HG03045 (cell line): ENCODE results near the gene MACROD2.
"Not testable (repeated sequence)": the region's sequence is repeated elsewhere in the genome, so short reads cannot be mapped to it uniquely, and the experiment has no call there.

ENCODE experiments used
- ATAC-seq: cut with Tn5 transposase; IDR thresholded peaks from one replicate; pipeline ENCODE4 v1.9.1; 2021; ENCODE audit warnings: mild to moderate bottlenecking, moderate library complexity; ENCODE audit not compliant: unreplicated experiment

The MACROD2 gene

GRCh38 chr20:15795305-15796019 is 1800.1 kb downstream of the MACROD2 start:
- no peak for ATAC-seq

DNA sequence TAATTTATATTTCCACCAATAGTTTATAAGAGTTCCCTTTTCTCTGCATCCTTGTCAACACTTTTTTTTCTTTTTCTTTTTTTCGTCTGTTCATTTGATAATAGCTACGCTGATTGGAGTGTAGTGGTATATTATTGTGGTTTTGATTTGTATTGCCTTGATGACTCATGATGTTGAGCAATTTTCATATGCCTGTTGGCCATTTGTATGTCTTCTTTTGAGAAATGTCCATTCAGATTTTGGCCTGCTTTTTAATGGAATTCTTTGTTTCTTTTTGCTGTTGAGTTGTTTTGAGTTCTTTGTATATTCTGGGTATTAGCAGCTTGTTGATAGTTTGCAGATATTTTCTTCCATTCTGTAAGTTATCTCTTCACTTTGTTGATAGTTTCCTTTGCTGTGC is 1804.6 kb downstream of the MACROD2 start:
- no peak for ATAC-seq

DNA sequence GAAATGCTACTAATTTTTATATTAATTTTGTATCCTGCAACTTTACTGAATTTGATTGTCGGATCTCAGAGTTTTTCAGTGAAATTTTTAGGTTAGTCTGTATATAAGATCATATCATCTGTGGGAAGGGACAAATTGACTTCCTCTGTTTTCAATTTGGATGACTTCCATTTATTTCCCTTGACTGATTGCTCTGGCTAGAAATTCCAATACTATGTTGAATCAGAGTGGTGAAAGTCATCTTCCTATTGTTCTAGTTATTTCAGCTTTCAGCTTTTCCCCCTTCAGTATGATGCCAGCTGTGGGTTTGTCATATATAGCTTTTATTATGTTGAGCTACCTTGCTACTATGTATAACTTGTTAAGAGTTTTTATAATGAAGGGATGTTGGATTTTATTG is 1806.7 kb downstream of the MACROD2 start:
- ATAC-seq = no peak

DNA sequence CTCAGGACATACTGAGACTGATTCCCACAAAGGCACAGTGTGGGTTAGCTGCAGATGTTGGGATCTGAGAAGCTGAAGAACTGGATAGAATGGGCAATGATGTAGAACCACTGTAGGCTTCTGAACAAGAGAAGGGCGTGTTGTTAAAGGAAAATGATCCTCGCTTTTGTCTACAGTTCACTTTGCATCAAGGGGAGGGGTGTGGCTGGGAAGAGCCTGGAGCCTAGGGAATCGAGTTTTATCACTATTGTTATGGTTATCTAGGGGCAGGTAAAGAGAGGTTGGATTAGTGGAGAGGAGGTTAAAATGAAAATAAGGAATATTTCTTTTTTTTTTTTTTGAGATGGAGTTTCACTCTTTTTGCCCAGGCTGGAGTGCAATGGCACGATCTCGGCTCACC is 1809.8 kb downstream of the MACROD2 start:
- no peak for ATAC-seq

- no peak for ATAC-seq
These were observed 1810.8 kb downstream of the MACROD2 start for GRCh38 chr20:15806105-15806504.

- no peak for ATAC-seq
These were observed 1812.0 kb downstream of the MACROD2 start for GRCh38 chr20:15807271-15807670.

DNA sequence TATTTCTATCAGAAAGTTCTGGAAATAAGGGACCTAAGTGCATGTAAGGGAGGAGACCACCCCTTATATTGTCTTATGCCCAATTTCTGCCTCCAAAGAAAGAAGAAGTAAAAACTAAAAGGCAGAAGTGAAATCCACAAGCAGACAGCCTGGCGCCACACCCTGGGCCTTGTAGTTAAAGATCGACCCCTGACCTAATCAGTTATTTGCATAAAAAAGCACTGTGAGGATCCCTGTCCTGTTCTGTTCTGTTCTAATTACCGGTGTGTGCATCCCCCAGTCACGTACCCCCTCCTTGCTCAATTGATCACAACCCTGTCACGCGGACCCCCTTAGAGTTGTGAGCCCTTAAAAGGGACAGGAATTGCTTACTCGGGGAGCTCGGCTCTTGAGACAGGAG is 1812.5 kb downstream of the MACROD2 start:
- ATAC-seq = not testable (repeated sequence)

GRCh38 chr20:15811951-15812350 is 1816.6 kb downstream of the MACROD2 start:
- no peak for ATAC-seq

GRCh38 chr20:15812696-15813095 is 1817.4 kb downstream of the MACROD2 start:
- ATAC-seq = no peak

DNA sequence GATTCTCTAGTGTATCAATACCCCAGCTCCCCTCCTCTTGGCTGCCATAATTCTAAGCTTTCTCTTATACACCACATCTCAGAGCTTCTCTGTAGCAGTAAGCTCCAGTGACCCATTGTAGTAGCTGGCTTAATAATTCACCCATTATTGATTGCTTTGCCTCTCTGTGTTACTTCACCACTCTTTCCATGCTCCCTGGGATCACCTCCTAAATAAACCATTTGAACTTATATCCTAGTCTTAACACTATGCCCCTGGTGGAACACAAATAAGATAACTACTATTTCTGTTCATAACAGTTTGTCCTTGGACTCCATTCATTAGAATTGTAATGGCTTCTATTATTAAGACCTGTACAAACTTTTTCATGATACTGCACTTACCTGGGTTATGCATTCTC is 1819.0 kb downstream of the MACROD2 start:
- no peak for ATAC-seq

DNA sequence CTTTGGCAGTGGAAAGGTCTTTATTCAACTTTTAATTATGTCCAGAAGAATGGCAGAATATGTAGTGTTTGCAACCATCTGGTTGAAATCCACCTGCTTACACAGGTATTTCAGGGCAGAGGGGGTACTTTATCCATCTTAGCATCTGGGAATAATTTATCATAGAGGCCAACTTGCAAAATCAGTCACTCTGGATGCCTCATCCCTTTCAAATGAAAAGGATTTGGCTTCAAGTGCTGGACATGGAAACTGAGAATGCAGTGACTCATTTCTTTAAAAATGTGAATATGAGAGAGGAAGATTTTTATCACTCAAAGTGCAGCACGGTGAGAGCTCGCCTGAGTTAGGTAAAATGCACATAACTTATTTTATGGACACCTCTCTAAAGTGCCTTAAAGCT is 1819.6 kb downstream of the MACROD2 start:
- no peak for ATAC-seq

DNA sequence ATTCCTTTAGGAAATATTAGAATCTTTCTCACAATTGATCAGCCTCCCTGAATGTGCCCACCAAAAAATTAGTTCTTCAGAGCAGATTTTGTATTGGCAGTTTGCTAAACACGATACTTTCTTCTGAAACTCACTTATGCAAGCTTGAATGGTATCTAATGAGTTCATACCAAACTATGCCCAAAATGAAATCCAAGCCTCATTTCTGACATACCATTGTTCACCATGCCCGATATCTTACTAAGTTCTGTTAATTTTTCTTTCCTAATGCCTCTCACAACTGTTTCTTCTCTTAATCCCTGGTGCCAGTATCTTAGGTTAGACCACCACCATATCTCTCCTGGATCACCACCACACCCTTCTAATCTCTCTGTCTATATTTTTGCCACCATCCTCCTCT is 1822.0 kb downstream of the MACROD2 start:
- ATAC-seq = no peak

- no peak for ATAC-seq
These were observed 1823.3 kb downstream of the MACROD2 start for GRCh38 chr20:15818651-15819071.

GRCh38 chr20:15823718-15824117 is 1828.4 kb downstream of the MACROD2 start:
- ATAC-seq = no peak

DNA sequence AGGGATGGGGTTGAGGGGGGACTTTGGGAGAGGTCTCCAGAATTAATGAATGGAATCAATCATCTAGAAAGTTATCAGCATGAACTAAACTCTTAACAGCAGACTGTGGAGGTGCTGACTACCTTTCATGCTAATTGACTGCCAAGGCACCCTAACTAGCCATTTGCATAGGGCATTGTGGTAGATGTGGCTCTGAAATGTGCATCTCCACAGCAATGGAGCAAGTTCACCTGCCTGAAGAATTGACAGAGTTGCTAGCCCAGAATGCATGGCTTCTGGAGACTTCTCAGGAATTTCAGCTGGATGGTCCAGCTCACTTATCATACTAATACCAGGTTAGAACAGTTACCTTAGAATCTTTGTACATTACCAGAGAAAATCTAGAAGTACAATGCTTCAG is 1832.3 kb downstream of the MACROD2 start:
- no peak for ATAC-seq

DNA sequence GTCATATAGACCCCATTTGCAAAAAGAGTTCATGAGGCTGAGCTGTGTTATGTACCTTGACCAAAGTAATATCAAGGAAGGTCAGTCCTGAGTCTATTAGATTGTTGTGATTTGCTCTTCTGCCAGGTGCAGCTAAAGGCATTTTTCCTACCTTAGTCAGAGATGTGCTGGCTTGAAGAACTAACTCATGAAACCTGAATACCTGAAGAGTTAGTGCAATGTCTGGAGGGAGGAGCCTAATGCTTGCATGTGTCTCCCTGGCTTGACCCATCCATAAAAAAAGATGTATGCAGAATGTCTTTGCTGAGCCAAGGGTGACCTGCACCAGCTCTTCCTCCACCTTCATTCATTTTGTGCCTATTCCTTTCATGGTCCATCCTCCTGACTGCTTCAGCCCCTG is 1835.9 kb downstream of the MACROD2 start:
- ATAC-seq = no peak

DNA sequence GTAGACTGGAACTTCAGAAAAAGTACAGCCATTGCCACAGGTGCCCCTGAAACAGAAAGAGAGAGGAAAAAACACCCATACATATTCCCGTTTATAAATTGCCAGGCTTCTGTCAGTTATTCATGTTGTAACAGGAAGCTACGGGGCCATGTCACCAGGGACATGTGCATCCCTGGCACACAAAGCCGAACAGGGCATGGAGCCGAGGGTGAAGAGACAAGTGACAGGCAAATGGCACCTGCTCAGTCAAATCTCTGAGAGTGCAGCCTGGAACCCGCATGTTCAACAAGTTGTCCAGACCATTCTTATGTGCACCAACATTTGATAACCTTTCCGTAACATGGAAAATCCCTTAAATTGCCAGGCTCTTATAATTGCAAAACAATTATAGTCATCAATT is 1837.2 kb downstream of the MACROD2 start:
- no peak for ATAC-seq

- no peak for ATAC-seq
These were observed 1839.5 kb downstream of the MACROD2 start for GRCh38 chr20:15834857-15835256.

GRCh38 chr20:15835811-15836210 is 1840.5 kb downstream of the MACROD2 start:
- no peak for ATAC-seq

DNA sequence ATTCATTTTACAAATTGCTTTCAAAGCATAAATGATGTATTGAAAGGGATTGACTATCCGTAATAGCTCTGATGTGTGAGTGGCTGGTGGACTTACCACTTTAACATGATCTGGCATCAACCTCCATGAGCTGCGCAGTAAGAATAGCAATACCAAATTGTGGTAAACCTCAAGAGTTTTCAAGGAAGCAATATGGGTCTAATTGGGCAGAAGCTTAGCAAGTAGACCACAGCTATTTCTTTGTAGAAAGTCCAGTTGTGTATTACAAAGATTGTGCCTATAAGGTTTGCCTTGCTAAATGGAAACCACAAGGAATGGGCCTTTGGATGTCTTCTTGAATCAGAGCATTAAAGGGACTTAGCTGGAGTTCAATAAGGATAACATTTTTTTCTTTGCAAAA is 1841.3 kb downstream of the MACROD2 start:
- no peak for ATAC-seq

DNA sequence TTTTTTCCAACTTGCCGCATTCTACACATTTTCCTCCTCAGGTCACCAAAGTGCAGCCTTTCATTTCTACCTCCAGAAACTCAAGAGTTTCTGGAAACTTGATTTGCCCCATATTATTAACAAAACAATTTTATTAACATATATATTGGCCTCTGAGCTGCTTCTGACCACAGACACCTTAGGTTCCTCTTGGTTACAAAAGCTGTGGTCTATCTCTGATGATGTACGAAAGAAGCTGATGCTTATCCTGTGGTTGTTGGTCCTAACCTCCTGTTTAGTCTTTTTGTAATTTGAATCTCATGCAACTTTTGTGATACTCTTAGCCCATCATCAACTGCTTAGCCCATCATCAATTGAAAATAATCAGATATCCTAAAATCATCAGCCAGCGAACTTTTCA is 1842.2 kb downstream of the MACROD2 start:
- no peak for ATAC-seq

- ATAC-seq = no peak
These were observed 1843.2 kb downstream of the MACROD2 start for GRCh38 chr20:15838466-15838865.

DNA sequence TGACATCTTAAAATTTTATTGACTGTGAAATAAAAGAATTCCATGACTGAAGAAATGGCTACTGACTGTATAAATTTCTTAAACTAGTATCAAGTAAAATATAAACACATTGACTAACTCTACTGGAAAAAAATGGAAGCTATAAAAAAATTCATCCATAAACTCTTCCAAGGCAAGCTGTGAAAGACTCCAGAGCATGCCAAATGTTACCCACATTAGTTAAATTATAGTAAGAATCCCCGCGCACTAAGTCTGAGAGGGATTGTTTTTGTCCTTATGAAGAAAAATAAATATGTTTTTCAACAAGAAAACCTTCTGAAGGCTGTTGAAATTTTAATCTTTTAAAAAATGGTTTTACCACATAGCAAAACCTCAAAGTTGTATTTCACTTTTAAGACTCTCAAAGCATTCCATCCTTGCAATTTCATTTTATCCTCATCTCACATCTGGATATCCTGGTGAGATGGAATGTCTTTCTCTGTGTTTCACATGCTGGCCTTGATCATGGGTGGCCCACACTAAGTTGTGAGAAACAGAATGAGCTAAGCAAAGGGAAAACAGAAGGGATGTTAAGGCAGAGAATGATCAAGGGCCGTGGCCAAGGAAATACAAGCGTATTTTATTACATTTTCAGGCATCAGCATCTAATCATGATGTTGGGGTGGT is 1845.5 kb downstream of the MACROD2 start:
- no peak for ATAC-seq
